GM12878 (cell line): Measurements from ENCODE around the gene MISP3. TPM values are rescaled to one million over a fixed set of nuclear protein-coding genes. Genes with fewer than 3 reads are reported as not detected.

Source experiments
- CBX5 ChIP-seq: sonication (generic); IDR thresholded peaks from 2 replicates; pipeline ENCODE4 v1.6.1; 2016; ENCODE audit warnings: low read depth, moderate library complexity, mild to moderate bottlenecking, inconsistent platforms
- EED ChIP-seq: sonication (generic); IDR thresholded peaks from 2 replicates; pipeline ENCODE4 v1.6.1; 2016; ENCODE audit warnings: antibody characterized with exemption, low read depth
- EZH2 ChIP-seq: IDR thresholded peaks from 2 replicates; pipeline ENCODE4 v1.6.1; 2012; ENCODE audit warnings: low read depth, mild to moderate bottlenecking, control low read depth, inconsistent platforms, low read length, borderline replicate concordance; ENCODE audit not compliant: control insufficient read depth
- GABPA ChIP-seq: IDR thresholded peaks from 2 replicates; pipeline ENCODE4 v1.6.1; 2014; ENCODE audit warnings: antibody characterized with exemption, low read depth, mild to moderate bottlenecking, inconsistent platforms
- MTA2 ChIP-seq: fragments of 450-650 bp; IDR thresholded peaks from 2 replicates; pipeline ENCODE4 v1.6.1; 2016; ENCODE audit warnings: low read depth, mild to moderate bottlenecking, moderate library complexity
- MYC ChIP-seq: IDR thresholded peaks from 2 replicates; pipeline ENCODE4 v1.6.1; 2011; ENCODE audit warnings: mild to moderate bottlenecking, low read length, moderate library complexity, inconsistent platforms; ENCODE audit not compliant: insufficient read depth, insufficient replicate concordance, insufficient read length, severe bottlenecking
- NRF1 ChIP-seq: conservative IDR thresholded peaks from 2 replicates; pipeline ENCODE4 v1.6.1; 2011; ENCODE audit warnings: mild to moderate bottlenecking, low read depth, low read length, improper control_type of control experiment
- POLR2AphosphoS2 ChIP-seq: IDR thresholded peaks from 2 replicates; pipeline ENCODE4 v1.6.1; 2011; ENCODE audit warnings: low read depth, mild to moderate bottlenecking, low read length, improper control_type of control experiment, moderate library complexity
- POLR2AphosphoS5 ChIP-seq: IDR thresholded peaks from 2 replicates; pipeline ENCODE4 v1.6.1; 2011; ENCODE audit warnings: mild to moderate bottlenecking, low read length, inconsistent platforms
- RAD51 ChIP-seq: fragments of 450-650 bp; IDR thresholded peaks from 2 replicates; pipeline ENCODE4 v1.6.1; 2016; ENCODE audit warnings: moderate library complexity, mild to moderate bottlenecking, inconsistent platforms
- SMAD1 ChIP-seq: fragments of 450-650 bp; IDR thresholded peaks from 2 replicates; pipeline ENCODE4 v1.6.1; 2018; ENCODE audit warnings: mild to moderate bottlenecking, low read depth; ENCODE audit not compliant: partially characterized antibody
- SPI1 ChIP-seq: IDR thresholded peaks from 2 replicates; pipeline ENCODE4 v1.6.1; 2011; ENCODE audit warnings: low read depth, mild to moderate bottlenecking, low read length, moderate library complexity, borderline replicate concordance; ENCODE audit not compliant: insufficient read depth
- STAT1 ChIP-seq: fragments of 450-650 bp; conservative IDR thresholded peaks from 2 replicates; pipeline ENCODE4 v1.6.1; 2014; ENCODE audit warnings: antibody characterized with exemption, mild to moderate bottlenecking
- ZBTB40 ChIP-seq: fragments of 450-650 bp; IDR thresholded peaks from 2 replicates; pipeline ENCODE4 v1.6.1; 2016; ENCODE audit warnings: mild to moderate bottlenecking, moderate library complexity, borderline replicate concordance
- ZZZ3 ChIP-seq: IDR thresholded peaks from 2 replicates; pipeline ENCODE4 v1.6.1; 2011; ENCODE audit warnings: low read depth; ENCODE audit not compliant: control insufficient read depth, insufficient read length
- polyA plus RNA-seq, 11 experiments: library from polyadenylated mRNA; depleted of rRNA in 4 of 11; unstranded in 6 of 11; stranded (reverse) in 5 of 11; fragments of >200 nt; fragmentation: Nextera tagmentation in 4 of 11; fragmentation: Illumina TruSeq in 1 of 11; extraction: Ambion mirVana in 4 of 11; extraction: Trizol in 1 of 11; gene quantifications; 1 replicate in 1 of 11; 2 replicates in 10 of 11; pipeline versions ENCODE4 v1.2.1 to v1.2.3, GENCODE V29; 2011 to 2016; ENCODE audit warnings: inconsistent platforms in 2 of 11, missing spikeins in 2 of 11, low read depth in 1 of 11
- total RNA-seq, 4 experiments: library from RNA; depleted of rRNA in 3 of 4; stranded (reverse); fragments of >200 nt in 3 of 4; fragmentation: Illumina TruSeq in 1 of 4; extraction: Trizol in 1 of 4; gene quantifications; 2 replicates each; pipeline versions ENCODE4 v1.2.1 to v1.2.3, GENCODE V29; 2013 to 2021
- TF ChIP-seq, protein P1 (sequence below): fragments of 450-650 bp; IDR thresholded peaks from 2 replicates; pipeline ENCODE4 v1.6.1; 2018; ENCODE audit warnings: borderline replicate concordance, mild to moderate bottlenecking; ENCODE audit not compliant: partially characterized antibody
- TF ChIP-seq, protein P2 (sequence below): fragments of 450-650 bp; formaldehyde crosslinking; IDR thresholded peaks from 2 replicates; pipeline ENCODE4 v1.5.0; 2022; ENCODE audit warnings: mild to moderate bottlenecking, missing genetic modification characterization

Gene MISP3
- total and polyA plus RNA-seq, 10 of the 15 experiments (the other 5 are each of a cell fraction or from before 2014, with no cell fraction given), result 0.07 to 1.4 (median 0.64) TPM

DNA sequence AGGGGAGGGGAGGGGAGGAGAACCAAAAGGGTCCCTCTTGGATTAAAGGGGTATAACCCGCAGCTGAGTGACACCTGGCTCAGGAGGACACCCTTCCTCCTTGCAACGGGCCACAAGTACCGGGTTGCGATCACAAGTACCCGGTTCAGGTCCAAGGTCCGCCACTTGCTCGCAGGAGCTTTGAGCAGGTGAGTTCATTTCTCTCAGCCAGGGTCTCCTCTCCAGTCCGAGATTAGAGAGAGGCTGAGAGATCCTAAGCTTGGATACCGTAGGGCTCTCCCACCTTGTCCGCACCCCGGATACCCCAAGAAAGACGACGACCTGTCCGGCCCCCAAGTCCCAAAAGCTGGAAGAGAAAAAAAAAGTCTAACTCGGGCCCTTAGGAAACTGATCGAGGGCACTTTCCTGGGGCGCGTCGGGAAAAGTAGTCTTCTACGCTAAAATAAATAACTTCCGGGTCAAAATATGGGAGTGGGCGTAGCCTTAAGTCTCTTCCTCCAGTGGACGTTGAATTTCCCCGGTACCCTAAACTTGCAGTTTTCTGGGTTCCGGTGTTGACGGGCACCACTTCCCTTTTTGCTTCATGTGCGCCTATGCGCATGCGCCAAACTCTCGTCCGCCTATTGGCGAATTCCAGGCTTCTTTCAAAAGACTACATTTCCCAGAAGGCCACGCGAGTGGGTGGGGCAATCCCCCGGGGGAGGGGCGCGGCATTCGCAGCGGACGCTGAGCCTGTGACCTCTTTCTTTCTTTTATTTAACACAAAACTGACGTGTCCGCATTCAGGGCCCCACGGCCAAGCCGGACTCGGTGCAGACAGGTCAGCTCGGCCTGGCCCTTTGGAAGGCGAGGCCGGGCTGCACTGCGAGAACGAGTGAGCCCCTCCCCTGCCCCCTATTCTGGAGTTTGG lies 8.6 kb downstream of the MISP3 start (continued):
- TF ChIP-seq NRF1 (peak; percentile 82), STAT1 (no peak), GABPA (peak; percentile 99), SMAD1 (peak; percentile 79), POLR2AphosphoS5 (peak; percentile 91), MYC (no peak), ZZZ3 (no peak), MTA2 (peak; percentile 92), SPI1 (peak; percentile 96), RAD51 (no peak), CBX5 (0 out of 2 replicates have a peak, but pooled peaks have one; percentile 38), POLR2AphosphoS2 (peak; percentile 77), EZH2 (no peak), ZBTB40 (peak; percentile 98), EED (no peak)
- TF ChIP-seq, protein P1, sequence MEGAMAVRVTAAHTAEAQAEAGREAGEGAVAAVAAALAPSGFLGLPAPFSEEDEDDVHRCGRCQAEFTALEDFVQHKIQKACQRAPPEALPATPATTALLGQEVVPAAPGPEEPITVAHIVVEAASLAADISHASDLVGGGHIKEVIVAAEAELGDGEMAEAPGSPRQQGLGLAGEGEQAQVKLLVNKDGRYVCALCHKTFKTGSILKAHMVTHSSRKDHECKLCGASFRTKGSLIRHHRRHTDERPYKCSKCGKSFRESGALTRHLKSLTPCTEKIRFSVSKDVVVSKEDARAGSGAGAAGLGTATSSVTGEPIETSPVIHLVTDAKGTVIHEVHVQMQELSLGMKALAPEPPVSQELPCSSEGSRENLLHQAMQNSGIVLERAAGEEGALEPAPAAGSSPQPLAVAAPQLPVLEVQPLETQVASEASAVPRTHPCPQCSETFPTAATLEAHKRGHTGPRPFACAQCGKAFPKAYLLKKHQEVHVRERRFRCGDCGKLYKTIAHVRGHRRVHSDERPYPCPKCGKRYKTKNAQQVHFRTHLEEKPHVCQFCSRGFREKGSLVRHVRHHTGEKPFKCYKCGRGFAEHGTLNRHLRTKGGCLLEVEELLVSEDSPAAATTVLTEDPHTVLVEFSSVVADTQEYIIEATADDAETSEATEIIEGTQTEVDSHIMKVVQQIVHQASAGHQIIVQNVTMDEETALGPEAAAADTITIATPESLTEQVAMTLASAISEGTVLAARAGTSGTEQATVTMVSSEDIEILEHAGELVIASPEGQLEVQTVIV, result peak; percentile 37
- TF ChIP-seq, protein P2, sequence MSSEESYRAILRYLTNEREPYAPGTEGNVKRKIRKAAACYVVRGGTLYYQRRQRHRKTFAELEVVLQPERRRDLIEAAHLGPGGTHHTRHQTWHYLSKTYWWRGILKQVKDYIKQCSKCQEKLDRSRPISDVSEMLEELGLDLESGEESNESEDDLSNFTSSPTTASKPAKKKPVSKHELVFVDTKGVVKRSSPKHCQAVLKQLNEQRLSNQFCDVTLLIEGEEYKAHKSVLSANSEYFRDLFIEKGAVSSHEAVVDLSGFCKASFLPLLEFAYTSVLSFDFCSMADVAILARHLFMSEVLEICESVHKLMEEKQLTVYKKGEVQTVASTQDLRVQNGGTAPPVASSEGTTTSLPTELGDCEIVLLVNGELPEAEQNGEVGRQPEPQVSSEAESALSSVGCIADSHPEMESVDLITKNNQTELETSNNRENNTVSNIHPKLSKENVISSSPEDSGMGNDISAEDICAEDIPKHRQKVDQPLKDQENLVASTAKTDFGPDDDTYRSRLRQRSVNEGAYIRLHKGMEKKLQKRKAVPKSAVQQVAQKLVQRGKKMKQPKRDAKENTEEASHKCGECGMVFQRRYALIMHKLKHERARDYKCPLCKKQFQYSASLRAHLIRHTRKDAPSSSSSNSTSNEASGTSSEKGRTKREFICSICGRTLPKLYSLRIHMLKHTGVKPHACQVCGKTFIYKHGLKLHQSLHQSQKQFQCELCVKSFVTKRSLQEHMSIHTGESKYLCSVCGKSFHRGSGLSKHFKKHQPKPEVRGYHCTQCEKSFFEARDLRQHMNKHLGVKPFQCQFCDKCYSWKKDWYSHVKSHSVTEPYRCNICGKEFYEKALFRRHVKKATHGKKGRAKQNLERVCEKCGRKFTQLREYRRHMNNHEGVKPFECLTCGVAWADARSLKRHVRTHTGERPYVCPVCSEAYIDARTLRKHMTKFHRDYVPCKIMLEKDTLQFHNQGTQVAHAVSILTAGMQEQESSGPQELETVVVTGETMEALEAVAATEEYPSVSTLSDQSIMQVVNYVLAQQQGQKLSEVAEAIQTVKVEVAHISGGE (CRISPR knock-in tag), result peak; percentile 69
